ENCODE data around the gene UBFD1. TPM values are rescaled to one million over a fixed set of nuclear protein-coding genes. Genes with fewer than 3 reads are reported as not detected.

Gene UBFD1
- total RNA-seq, 3 donors from 2014 or later (not counting 1 experiment from before 2014, with no cell fraction given) = 51.4 to 65.8 (median 63.6) TPM

DNA sequence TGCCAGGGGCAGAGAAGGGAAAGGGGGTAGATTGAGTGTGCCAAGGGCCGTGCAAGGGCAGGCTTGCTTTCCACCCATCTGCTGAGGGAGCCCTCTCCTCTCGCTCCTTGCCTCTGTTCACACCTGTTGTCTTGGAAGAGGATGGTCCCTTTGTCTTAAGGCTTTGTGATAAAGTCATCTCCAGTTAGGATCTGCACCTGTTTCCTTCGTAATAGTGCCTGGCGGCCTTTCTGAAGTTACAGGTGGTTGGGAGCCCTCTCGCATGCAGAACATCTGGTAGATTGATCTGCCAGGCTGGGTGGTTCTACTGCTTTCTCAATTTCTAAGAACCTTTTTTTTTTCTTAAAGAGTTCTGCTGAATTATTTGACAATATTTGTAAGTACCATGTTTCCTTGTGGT lies 16.3 kb downstream of the UBFD1 start:
- Mint-ChIP-seq H3K36me3 (no peaks in the 10 kb centered on the region), H3K27ac (no peak overlapping the region), H3K4me3 (no peak overlapping the region), H3K27me3 (ENCODE audit: low read depth in 2 of 2) (no peaks in the 10 kb centered on the region), H3K4me1 (no peaks in the 10 kb centered on the region), H3K9me3 (no peaks in the 10 kb centered on the region)
- DNase-seq (no peak), ATAC-seq (no peak)
- H3K36me3 ChIP-seq (ENCODE audit: control insufficient read depth, insufficient read depth, low read length) = peaks cover 56% of the 10 kb centered on the region
- no peaks in the 10 kb centered on the region for H3K27me3 ChIP-seq (ENCODE audit: control insufficient read depth, insufficient read depth, low read length)
- no peak overlapping the region for H3K4me3 ChIP-seq (ENCODE audit: low read length)
- intact Hi-C loops (cut with micrococcal nuclease) = no loop called here
- peaks cover 4% of the 10 kb centered on the region for H3K4me1 ChIP-seq (ENCODE audit: control insufficient read depth, insufficient read depth, low read length)
- H3K9me3 ChIP-seq (ENCODE audit: control insufficient read depth, insufficient read depth, low read length) = no peaks in the 10 kb centered on the region
- WGBS (ENCODE audit: insufficient coverage) = 93% methylated on average over 5 of the region's 5 CpGs
- H3K27ac ChIP-seq (ENCODE audit: low read length) = no peak overlapping the region
- TF ChIP-seq, protein P1, sequence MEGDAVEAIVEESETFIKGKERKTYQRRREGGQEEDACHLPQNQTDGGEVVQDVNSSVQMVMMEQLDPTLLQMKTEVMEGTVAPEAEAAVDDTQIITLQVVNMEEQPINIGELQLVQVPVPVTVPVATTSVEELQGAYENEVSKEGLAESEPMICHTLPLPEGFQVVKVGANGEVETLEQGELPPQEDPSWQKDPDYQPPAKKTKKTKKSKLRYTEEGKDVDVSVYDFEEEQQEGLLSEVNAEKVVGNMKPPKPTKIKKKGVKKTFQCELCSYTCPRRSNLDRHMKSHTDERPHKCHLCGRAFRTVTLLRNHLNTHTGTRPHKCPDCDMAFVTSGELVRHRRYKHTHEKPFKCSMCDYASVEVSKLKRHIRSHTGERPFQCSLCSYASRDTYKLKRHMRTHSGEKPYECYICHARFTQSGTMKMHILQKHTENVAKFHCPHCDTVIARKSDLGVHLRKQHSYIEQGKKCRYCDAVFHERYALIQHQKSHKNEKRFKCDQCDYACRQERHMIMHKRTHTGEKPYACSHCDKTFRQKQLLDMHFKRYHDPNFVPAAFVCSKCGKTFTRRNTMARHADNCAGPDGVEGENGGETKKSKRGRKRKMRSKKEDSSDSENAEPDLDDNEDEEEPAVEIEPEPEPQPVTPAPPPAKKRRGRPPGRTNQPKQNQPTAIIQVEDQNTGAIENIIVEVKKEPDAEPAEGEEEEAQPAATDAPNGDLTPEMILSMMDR (IDR thresholded peaks at IDR 0.05) = no peak

DNA sequence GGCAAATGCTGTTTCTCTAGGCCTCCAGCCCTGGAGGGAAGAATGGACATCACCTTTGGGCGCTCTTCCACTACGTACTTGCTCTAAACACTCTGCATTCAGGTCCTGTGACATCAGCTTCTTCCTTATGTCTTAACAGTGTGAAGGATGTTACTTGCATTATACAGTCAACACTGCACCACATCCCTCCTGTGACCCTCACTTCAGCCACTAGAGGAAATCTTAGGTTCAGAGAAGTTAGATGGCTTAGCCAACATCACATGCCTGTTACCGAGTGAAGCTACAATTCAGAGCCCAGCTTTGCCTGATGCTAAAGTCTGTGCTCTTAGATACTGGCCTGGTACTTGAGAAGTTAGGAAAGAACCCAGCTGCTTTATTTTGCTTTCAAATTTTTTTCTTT lies 18.3 kb downstream of the UBFD1 start:
- WGBS (ENCODE audit: insufficient coverage) = 88% methylated on average over 3 of the region's 3 CpGs
- H3K27ac Mint-ChIP-seq = no peak overlapping the region
- no peaks in the 10 kb centered on the region for H3K27me3 Mint-ChIP-seq (ENCODE audit: low read depth in 2 of 2)
- Histone ChIP-seq H3K27me3 (ENCODE audit: control insufficient read depth, insufficient read depth, low read length) (no peaks in the 10 kb centered on the region), H3K4me1 (ENCODE audit: control insufficient read depth, insufficient read depth, low read length) (no peaks in the 10 kb centered on the region), H3K9me3 (ENCODE audit: control insufficient read depth, insufficient read depth, low read length) (no peaks in the 10 kb centered on the region), H3K36me3 (ENCODE audit: control insufficient read depth, insufficient read depth, low read length) (peaks cover 56% of the 10 kb centered on the region), H3K4me3 (ENCODE audit: low read length) (no peak overlapping the region), H3K27ac (ENCODE audit: low read length) (no peak overlapping the region)
- intact Hi-C loops (cut with micrococcal nuclease) = no loop called here
- H3K4me1 Mint-ChIP-seq = no peaks in the 10 kb centered on the region
- H3K4me3 Mint-ChIP-seq = no peak overlapping the region
- DNase-seq (no peak), ATAC-seq (no peak)
- TF ChIP-seq, protein P1 (IDR thresholded peaks at IDR 0.05) = no peak
- no peaks in the 10 kb centered on the region for H3K36me3 Mint-ChIP-seq
- no peaks in the 10 kb centered on the region for H3K9me3 Mint-ChIP-seq

DNA sequence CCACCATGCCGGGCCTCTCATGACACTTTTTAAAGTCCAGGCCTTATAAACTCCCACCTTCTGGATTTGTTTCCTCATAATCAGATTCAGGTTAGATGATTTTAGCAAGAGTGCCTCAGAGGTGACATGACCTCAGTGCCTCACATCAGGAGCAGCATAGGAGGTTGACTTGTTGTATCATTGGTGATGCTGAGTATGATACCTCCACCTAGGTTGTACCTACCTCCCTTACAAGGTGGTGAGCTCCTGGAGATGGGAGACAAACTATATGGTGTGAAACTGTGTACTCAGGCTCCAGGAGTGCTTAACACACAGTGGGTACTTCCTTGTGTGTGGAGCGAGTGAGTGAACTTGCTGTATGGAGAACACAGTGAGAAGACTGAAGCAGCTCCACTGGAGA lies 20.0 kb downstream of the UBFD1 start:
- no peak overlapping the region for H3K27ac Mint-ChIP-seq
- H3K9me3 Mint-ChIP-seq = no peaks in the 10 kb centered on the region
- no peak overlapping the region for H3K27ac ChIP-seq (ENCODE audit: low read length)
- H3K27me3 Mint-ChIP-seq (ENCODE audit: low read depth in 2 of 2) = no peaks in the 10 kb centered on the region
- H3K36me3 ChIP-seq (ENCODE audit: control insufficient read depth, insufficient read depth, low read length) = peaks cover 59% of the 10 kb centered on the region
- intact Hi-C loops (cut with micrococcal nuclease) = no loop called here
- ATAC-seq = no peak
- H3K4me3 Mint-ChIP-seq = no peak overlapping the region
- no peaks in the 10 kb centered on the region for H3K36me3 Mint-ChIP-seq
- no peaks in the 10 kb centered on the region for H3K27me3 ChIP-seq (ENCODE audit: control insufficient read depth, insufficient read depth, low read length)
- no peaks in the 10 kb centered on the region for H3K9me3 ChIP-seq (ENCODE audit: control insufficient read depth, insufficient read depth, low read length)
- no peak for DNase-seq
- TF ChIP-seq, protein P1 (IDR thresholded peaks at IDR 0.05) = no peak
- 100% methylated on average over 2 of the region's 2 CpGs for WGBS (ENCODE audit: insufficient coverage)
- no peaks in the 10 kb centered on the region for H3K4me1 Mint-ChIP-seq
- H3K4me1 ChIP-seq (ENCODE audit: control insufficient read depth, insufficient read depth, low read length) = no peaks in the 10 kb centered on the region
- H3K4me3 ChIP-seq (ENCODE audit: low read length) = no peak overlapping the region

DNA sequence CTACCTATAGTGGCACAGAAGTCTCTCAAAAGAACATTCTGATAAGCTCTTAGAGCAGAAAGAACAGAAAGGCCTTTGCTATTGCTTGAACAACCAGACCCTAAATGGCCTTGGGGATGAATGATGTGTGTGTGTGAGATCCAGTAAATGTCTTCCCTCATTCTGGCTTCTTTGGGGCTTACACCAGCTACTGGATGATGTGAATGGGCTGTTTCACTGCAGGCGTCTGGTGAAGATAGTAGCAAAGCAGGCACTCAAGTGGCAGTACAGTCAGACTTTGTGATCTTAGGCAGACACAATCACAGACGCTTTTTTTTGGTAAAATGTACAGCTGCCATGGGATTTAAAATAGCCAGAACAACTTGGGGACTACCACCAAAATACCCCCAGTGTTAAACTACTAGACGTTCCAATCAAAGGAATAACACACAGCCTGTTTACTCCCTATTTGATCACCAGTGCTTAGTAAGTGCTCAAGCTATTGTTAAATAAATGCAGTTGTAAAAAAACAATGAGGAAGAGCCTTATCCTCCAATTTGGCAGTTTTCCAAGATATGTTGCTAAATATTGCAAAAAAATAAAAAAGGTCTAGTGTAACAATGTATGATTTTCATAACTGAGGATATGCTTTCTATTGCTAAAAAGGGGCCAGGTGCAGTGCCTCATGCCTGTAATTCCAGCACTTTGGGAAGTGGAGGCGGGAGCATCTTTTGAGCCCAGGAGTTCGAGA lies 20.7 kb downstream of the UBFD1 start:
- H3K27me3 Mint-ChIP-seq (ENCODE audit: low read depth in 2 of 2) = no peaks in the 10 kb centered on the region
- Histone ChIP-seq H3K27me3 (ENCODE audit: control insufficient read depth, insufficient read depth, low read length) (no peaks in the 10 kb centered on the region), H3K4me1 (ENCODE audit: control insufficient read depth, insufficient read depth, low read length) (no peaks in the 10 kb centered on the region), H3K4me3 (ENCODE audit: low read length) (no peak overlapping the region), H3K9me3 (ENCODE audit: control insufficient read depth, insufficient read depth, low read length) (no peaks in the 10 kb centered on the region), H3K36me3 (ENCODE audit: control insufficient read depth, insufficient read depth, low read length) (peaks cover 52% of the 10 kb centered on the region), H3K27ac (ENCODE audit: low read length) (no peak overlapping the region)
- H3K4me3 Mint-ChIP-seq = no peak overlapping the region
- WGBS (ENCODE audit: insufficient coverage) = 95% methylated on average over 3 of the region's 5 CpGs
- H3K36me3 Mint-ChIP-seq = no peaks in the 10 kb centered on the region
- H3K4me1 Mint-ChIP-seq = no peaks in the 10 kb centered on the region
- TF ChIP-seq, protein P1 (IDR thresholded peaks at IDR 0.05) = no peak
- no peak overlapping the region for H3K27ac Mint-ChIP-seq
- no peaks in the 10 kb centered on the region for H3K9me3 Mint-ChIP-seq
- intact Hi-C loops (cut with micrococcal nuclease) = no loop called here
- DNase-seq (no peak), ATAC-seq (no peak)

Measured in natural killer cell (primary cell).